Liver (tissue), 9 donors: ENCODE results near the gene VMAC. TPM values are rescaled to one million over a fixed set of nuclear protein-coding genes. Genes with fewer than 3 reads are reported as not detected.

Experiments used
- DNase-seq: peaks from one replicate; pipeline ENCODE4 v3.0.0-alpha.2; 2017; ENCODE audit warnings: low spot score
- H3K27ac ChIP-seq, 2 donors: one replicate each; pipeline ENCODE4 v1.7.0; 2013; ENCODE audit warnings: inconsistent platforms in 2 of 2, low read length in 2 of 2, control low read depth in 1 of 2, low read depth in 1 of 2, mild to moderate bottlenecking in 1 of 2
- H3K27me3 ChIP-seq, 4 donors: one replicate each; pipeline versions ENCODE4 v1.6.1 to v1.7.0; 2013; ENCODE audit warnings: low read length in 3 of 4, inconsistent platforms in 1 of 4, mild to moderate bottlenecking in 1 of 4, moderate library complexity in 1 of 4; ENCODE audit not compliant: control insufficient read depth in 4 of 4, insufficient read depth in 4 of 4
- H3K36me3 ChIP-seq, 4 donors: one replicate each; pipeline versions ENCODE4 v1.6.1 to v1.7.0; 2013; ENCODE audit warnings: low read length in 3 of 4, mild to moderate bottlenecking in 3 of 4, low read depth in 1 of 4, moderate library complexity in 1 of 4; ENCODE audit not compliant: control insufficient read depth in 4 of 4, insufficient read depth in 3 of 4
- H3K4me1 ChIP-seq, 4 donors: one replicate each; pipeline versions ENCODE4 v1.6.1 to v1.7.0; 2013; ENCODE audit warnings: low read length in 3 of 4, mild to moderate bottlenecking in 3 of 4, moderate library complexity in 1 of 4; ENCODE audit not compliant: control insufficient read depth in 4 of 4, insufficient read depth in 4 of 4
- H3K4me3 ChIP-seq, 3 donors: one replicate each; pipeline versions ENCODE4 v1.6.1 to v1.7.0; 2013; ENCODE audit warnings: low read length in 3 of 3, control low read depth in 1 of 3, low read depth in 1 of 3, mild to moderate bottlenecking in 1 of 3
- H3K9ac ChIP-seq, 2 donors: one replicate each; pipeline ENCODE4 v1.7.0; 2013; ENCODE audit warnings: low read length in 2 of 2, mild to moderate bottlenecking in 2 of 2, moderate library complexity in 2 of 2, control low read depth in 1 of 2, low read depth in 1 of 2
- H3K9me3 ChIP-seq, 4 donors: one replicate each; pipeline versions ENCODE4 v1.6.1 to v1.7.0; 2013; ENCODE audit warnings: low read length in 3 of 4; ENCODE audit not compliant: control insufficient read depth in 4 of 4
- FOXA2 ChIP-seq: IDR thresholded peaks from 2 replicates; pipeline ENCODE4 v1.6.1; 2016; ENCODE audit warnings: antibody characterized with exemption
- HNF4A ChIP-seq, 2 donors: conservative IDR thresholded peaks; 2 replicates each; pipeline ENCODE4 v1.6.1; 2016; ENCODE audit warnings: antibody characterized with exemption in 2 of 2, mild to moderate bottlenecking in 2 of 2
- JUND ChIP-seq, 2 donors: IDR thresholded peaks; 2 replicates each; pipeline ENCODE4 v1.6.1; 2016; ENCODE audit warnings: antibody characterized with exemption in 2 of 2
- MAX ChIP-seq: IDR thresholded peaks from 2 replicates; pipeline ENCODE4 v1.6.1; 2016; ENCODE audit warnings: antibody characterized with exemption
- RAD21 ChIP-seq, 2 donors: IDR thresholded peaks; 2 replicates each; pipeline ENCODE4 v1.6.1; 2016; ENCODE audit warnings: antibody characterized with exemption in 2 of 2, mild to moderate bottlenecking in 2 of 2
- REST ChIP-seq: IDR thresholded peaks from 2 replicates; pipeline ENCODE4 v1.6.1; 2016; ENCODE audit warnings: antibody characterized with exemption, mild to moderate bottlenecking
- RXRA ChIP-seq, 2 donors: IDR thresholded peaks; 2 replicates each; pipeline ENCODE4 v1.6.1; 2017 to 2018; ENCODE audit warnings: antibody characterized with exemption in 2 of 2, mild to moderate bottlenecking in 1 of 2
- SP1 ChIP-seq: IDR thresholded peaks from 2 replicates; pipeline ENCODE4 v1.6.1; 2018; ENCODE audit warnings: antibody characterized with exemption, mild to moderate bottlenecking
- TAF1 ChIP-seq: conservative IDR thresholded peaks from 2 replicates; pipeline ENCODE4 v1.6.1; 2016; ENCODE audit warnings: antibody characterized with exemption, mild to moderate bottlenecking
- YY1 ChIP-seq: IDR thresholded peaks from 2 replicates; pipeline ENCODE4 v1.6.1; 2016; ENCODE audit warnings: antibody characterized with exemption, mild to moderate bottlenecking
- WGBS: extraction: QIAGEN DNeasy Blood & Tissue Kit; methylation state at CpG from one replicate; pipeline ENCODE4 v1.1.7; 2013; 5-methylcytosine and 5-hydroxymethylcytosine counted together
- polyA plus RNA-seq, 2 donors: library from polyadenylated mRNA; stranded (reverse) in 1 of 2; unstranded in 1 of 2; fragments of 200-250 nt in 1 of 2; fragments of >200 nt in 1 of 2; fragmentation: Nextera tagmentation in 1 of 2; extraction: Ambion mirVana in 1 of 2; gene quantifications; one replicate each; pipeline versions ENCODE4 v1.2.1 to v1.2.3, GENCODE V29; 2013 to 2015
- total RNA-seq, 2 donors: library from RNA; depleted of rRNA; stranded (reverse); fragments of >200 nt; gene quantifications; one replicate each; pipeline ENCODE4 v1.2.3, GENCODE V29; 2014
- donor health status: healthy.
- donor health status: healthy.
- donor health status: healthy.
- donor health status: healthy.
- donor health status: healthy.

Gene VMAC
- total and polyA plus RNA-seq, 4 donors, result 1.2 to 7.7 (median 2.6) TPM

- Histone ChIP-seq H3K4me3 (no peak overlapping the region), H3K36me3 (no peaks in the 10 kb centered on the region), H3K4me1 (peaks cover 30 to 72% (median 46%) of the 10 kb centered on the region in 4 donors), H3K9me3 (no peaks in the 10 kb centered on the region), H3K27ac (no peak overlapping the region), H3K27me3 (no peaks in the 10 kb centered on the region), H3K9ac (no peak overlapping the region)
- TF ChIP-seq HNF4A (conservative IDR thresholded peaks at IDR 0.05) (no peak), REST (no peak), RAD21 (IDR thresholded peaks at IDR 0.05) (no peak)
- DNase-seq, result no peak
- WGBS, result 72% methylated on average over 10 of the region's 10 CpGs
These were observed 52.5 kb downstream of the VMAC start for GRCh38 chr19:5957170-5957569.

GRCh38 chr19:5958074-5958850, 53.6 kb downstream of the VMAC start:
- H3K36me3 ChIP-seq, result no peaks in the 10 kb centered on the region
- H3K9me3 ChIP-seq, result no peaks in the 10 kb centered on the region
- no peak for TF ChIP-seq MAX
- TF ChIP-seq HNF4A (conservative IDR thresholded peaks at IDR 0.05), result peak in 1 of 2 donors; percentile 46
- no peak for DNase-seq
- no peak overlapping the region for H3K4me3 ChIP-seq
- H3K4me1 ChIP-seq, result peaks cover 34 to 72% (median 48%) of the 10 kb centered on the region in 4 donors
- H3K27ac ChIP-seq, result no peak overlapping the region
- H3K27me3 ChIP-seq, result no peaks in the 10 kb centered on the region
- WGBS, result 78% methylated on average over 21 of the region's 21 CpGs
- H3K9ac ChIP-seq, result no peak overlapping the region

GRCh38 chr19:5958851-5959122, 54.1 kb downstream of the VMAC start:
- H3K9ac ChIP-seq, result no peak overlapping the region
- no peak overlapping the region for H3K4me3 ChIP-seq
- TF ChIP-seq RXRA (IDR thresholded peaks at IDR 0.05), result no peak
- no peak for TF ChIP-seq TAF1
- TF ChIP-seq FOXA2, result no peak
- no peak for TF ChIP-seq YY1
- TF ChIP-seq JUND (IDR thresholded peaks at IDR 0.05), result no peak
- no peak for TF ChIP-seq SP1
- no peak for TF ChIP-seq HNF4A (conservative IDR thresholded peaks at IDR 0.05)
- DNase-seq, result no peak
- H3K4me1 ChIP-seq, result peaks cover 30 to 71% (median 46%) of the 10 kb centered on the region in 4 donors
- H3K36me3 ChIP-seq, result no peaks in the 10 kb centered on the region
- WGBS, result 92% methylated on average over 10 of the region's 10 CpGs
- H3K27me3 ChIP-seq, result no peaks in the 10 kb centered on the region
- no peaks in the 10 kb centered on the region for H3K9me3 ChIP-seq
- H3K27ac ChIP-seq, result no peak overlapping the region
